ENCODE measurements around the gene NKAIN2. TPM values are rescaled to one million over a fixed set of nuclear protein-coding genes. Genes with fewer than 3 reads are reported as not detected.

NKAIN2 gene
- total and polyA plus RNA-seq, 2 donors (not counting 3 experiments of a cell fraction or from before 2014, with no cell fraction given): 0.03 TPM; not detected in 1

- H3K4me3 ChIP-seq (replicated peaks in 1 of 3; ENCODE audit: insufficient read depth in 1 of 3, low read depth in 1 of 3, low read length in 3 of 3): no peak overlapping the region
- no peaks in the 10 kb centered on the region for H3K27me3 ChIP-seq (ENCODE audit: control insufficient read depth in 2 of 2, insufficient read depth in 2 of 2, low read length in 2 of 2)
- dilution Hi-C loops (cut with MboI; ENCODE audit: extremely low pct_ligation_motif_present, low sequenced_read_pairs): no loop called here
- no peaks in the 10 kb centered on the region for H3K79me2 ChIP-seq (ENCODE audit: control insufficient read depth, insufficient read depth, low read length)
- no peaks in the 10 kb centered on the region for H4K20me1 ChIP-seq (replicated peaks; ENCODE audit: control insufficient read depth, extremely low read depth, insufficient read depth, low read length)
- H3K36me3 ChIP-seq (ENCODE audit: control insufficient read depth in 2 of 2, extremely low read depth in 1 of 2, insufficient read depth in 2 of 2, low read length in 2 of 2): no peaks in the 10 kb centered on the region
- no peak for FAIRE-seq
- CTCF ChIA-PET: interaction anchor here (1.0 to 2.0 kb wide), 2 partner anchors 11 to 587 kb away, joined by 3 to 13 read pairs; no protein-coding TSS in a partner anchor
- BruUV-seq (replicated peaks): no TSS peak
- H2AFZ ChIP-seq (ENCODE audit: low read depth, low read length): no peak overlapping the region
- no peaks in the 10 kb centered on the region for H3K4me1 ChIP-seq (ENCODE audit: control insufficient read depth, extremely low read depth, insufficient read depth, low read length)
- POLR2A ChIA-PET: no interaction called here
- intact Hi-C loops (cut with micrococcal nuclease): no loop called here
- H3K9ac ChIP-seq (replicated peaks; ENCODE audit: extremely low read depth, insufficient read depth, low read length): no peak overlapping the region
- no peaks in the 10 kb centered on the region for H3K9me3 ChIP-seq (replicated peaks; ENCODE audit: control insufficient read depth, insufficient read depth, low read length)
- DNase-seq (ENCODE audit: low read depth, low spot score): no peak
- TF ChIP-seq POLR2AphosphoS5 (IDR thresholded peaks at IDR 0.05; ENCODE audit: insufficient read depth, low read depth, low read length): no peak
- TF ChIP-seq, protein P1, sequence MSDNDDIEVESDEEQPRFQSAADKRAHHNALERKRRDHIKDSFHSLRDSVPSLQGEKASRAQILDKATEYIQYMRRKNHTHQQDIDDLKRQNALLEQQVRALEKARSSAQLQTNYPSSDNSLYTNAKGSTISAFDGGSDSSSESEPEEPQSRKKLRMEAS (IDR thresholded peaks at IDR 0.05; ENCODE audit: insufficient read depth, insufficient read length): no peak
- TF ChIP-seq MYC (IDR thresholded peaks at IDR 0.05; ENCODE audit: low read depth, low read length): no peak
- no peak for TF ChIP-seq CTCF (IDR thresholded peaks at IDR 0.05; ENCODE audit: extremely low read depth in 1 of 2, insufficient read depth in 1 of 2, low read depth in 1 of 2, low read length in 2 of 2)
- TF ChIP-seq POLR2A (IDR thresholded peaks at IDR 0.05; ENCODE audit: low read depth, low read length): no peak
- no peak for TF ChIP-seq GATA2 (IDR thresholded peaks at IDR 0.05; ENCODE audit: insufficient read depth, insufficient read length, low read depth, low read length)
- no peak overlapping the region for H3K27ac ChIP-seq (ENCODE audit: insufficient read depth, low read depth, low read length)
- no peaks in the 10 kb centered on the region for H3K9me1 ChIP-seq (replicated peaks; ENCODE audit: control insufficient read depth, extremely low read depth, insufficient read depth, low read length)
- H3K4me2 ChIP-seq (ENCODE audit: insufficient read depth, low read length): no peak overlapping the region
Observed at GRCh38 chr6:124389127-124389526, 585.5 kb downstream of the NKAIN2 start.

DNA sequence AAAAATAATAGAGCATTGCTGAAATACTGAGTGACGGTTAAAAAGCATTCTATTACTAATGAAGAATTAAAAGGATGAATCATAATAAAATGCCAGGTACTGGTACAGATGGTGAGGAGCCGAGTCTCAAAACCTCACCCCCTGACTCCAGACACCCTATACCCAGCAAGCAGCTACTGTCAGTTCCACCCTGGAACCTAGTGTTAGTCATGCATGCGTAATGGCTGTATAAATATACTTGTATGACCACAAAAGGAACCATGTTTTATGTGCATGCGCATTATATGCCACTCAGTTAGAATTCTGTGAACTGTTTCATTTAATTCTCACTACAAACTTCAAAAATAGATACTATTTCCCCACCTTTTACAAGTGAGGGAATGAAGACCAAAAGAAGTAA is 589.9 kb downstream of the NKAIN2 start:
- no peak for TF ChIP-seq JUN (IDR thresholded peaks at IDR 0.05; ENCODE audit: borderline replicate concordance, insufficient read depth, insufficient read length, low read depth)
- no peak for TF ChIP-seq GATA2 (IDR thresholded peaks at IDR 0.05; ENCODE audit: insufficient read depth, insufficient read length, low read depth, low read length)
- TF ChIP-seq FOS (IDR thresholded peaks at IDR 0.05; ENCODE audit: borderline replicate concordance, insufficient read depth, low read length): no peak
- no peak for TF ChIP-seq CTCF (IDR thresholded peaks at IDR 0.05; ENCODE audit: extremely low read depth in 1 of 2, insufficient read depth in 1 of 2, low read depth in 1 of 2, low read length in 2 of 2)
- no peak for TF ChIP-seq EZH2 (IDR thresholded peaks at IDR 0.05; ENCODE audit: borderline replicate concordance, low read depth, low read length, severe bottlenecking)
- TF ChIP-seq, protein P1 (IDR thresholded peaks at IDR 0.05; ENCODE audit: insufficient read depth, insufficient read length): no peak
- no peak for TF ChIP-seq POLR2A (IDR thresholded peaks at IDR 0.05; ENCODE audit: low read depth, low read length)
- no peak for TF ChIP-seq MYC (IDR thresholded peaks at IDR 0.05; ENCODE audit: low read depth, low read length)
- no peak for TF ChIP-seq POLR2AphosphoS5 (IDR thresholded peaks at IDR 0.05; ENCODE audit: insufficient read depth, low read depth, low read length)
- CTCF ChIA-PET: no interaction called here
- no peak overlapping the region for H3K4me2 ChIP-seq (ENCODE audit: insufficient read depth, low read length)
- no peak overlapping the region for H3K4me3 ChIP-seq (replicated peaks in 1 of 3; ENCODE audit: insufficient read depth in 1 of 3, low read depth in 1 of 3, low read length in 3 of 3)
- FAIRE-seq (no peak), DNase-seq (ENCODE audit: low read depth, low spot score) (no peak)
- H3K4me1 ChIP-seq (ENCODE audit: control insufficient read depth, extremely low read depth, insufficient read depth, low read length): no peaks in the 10 kb centered on the region
- no peaks in the 10 kb centered on the region for H3K27me3 ChIP-seq (ENCODE audit: control insufficient read depth in 2 of 2, insufficient read depth in 2 of 2, low read length in 2 of 2)
- no peak overlapping the region for H3K27ac ChIP-seq (ENCODE audit: insufficient read depth, low read depth, low read length)
- no peak overlapping the region for H2AFZ ChIP-seq (ENCODE audit: low read depth, low read length)
- H3K9me1 ChIP-seq (replicated peaks; ENCODE audit: control insufficient read depth, extremely low read depth, insufficient read depth, low read length): no peaks in the 10 kb centered on the region
- POLR2A ChIA-PET: no interaction called here
- no peaks in the 10 kb centered on the region for H3K36me3 ChIP-seq (ENCODE audit: control insufficient read depth in 2 of 2, extremely low read depth in 1 of 2, insufficient read depth in 2 of 2, low read length in 2 of 2)
- H3K9me3 ChIP-seq (replicated peaks; ENCODE audit: control insufficient read depth, insufficient read depth, low read length): no peaks in the 10 kb centered on the region
- intact Hi-C loops (cut with micrococcal nuclease): no loop called here
- BruUV-seq (replicated peaks): no TSS peak
- dilution Hi-C loops (cut with MboI; ENCODE audit: extremely low pct_ligation_motif_present, low sequenced_read_pairs): no loop called here
- H4K20me1 ChIP-seq (replicated peaks; ENCODE audit: control insufficient read depth, extremely low read depth, insufficient read depth, low read length): no peaks in the 10 kb centered on the region
- no peaks in the 10 kb centered on the region for H3K79me2 ChIP-seq (ENCODE audit: control insufficient read depth, insufficient read depth, low read length)
- H3K9ac ChIP-seq (replicated peaks; ENCODE audit: extremely low read depth, insufficient read depth, low read length): no peak overlapping the region
